IMR-90 (cell line): ENCODE data around the gene ADGRG6. TPM values are rescaled to one million over a fixed set of nuclear protein-coding genes. Genes with fewer than 3 reads are reported as not detected.

Source experiments
- ATAC-seq: fragments of 200-7000 bp; cut with Tn5 transposase; 2 replicates; pipeline ENCODE4 v1.9.1; 2020; ENCODE audit warnings: low read depth, mild to moderate bottlenecking, moderate library complexity
- BruUV-seq: library from RNA; stranded (reverse); fragments of 400-500 nt; replicated peaks from 2 replicates; lab custom pipeline; 2021; lab: Mats Ljungman, UMichigan
- CTCF ChIA-PET: fragments of 300-600 bp; formaldehyde crosslinking; extraction: SDS; loops from one replicate; lab custom pipeline; 2021; ENCODE audit warnings: antibody characterized with exemption; lab: Yijun Ruan, JAX
- POLR2A ChIA-PET: fragments of 300-600 bp; sonication (Branson Sonifier 250); formaldehyde crosslinking; loops from one replicate; lab custom pipeline; 2022; ENCODE audit warnings: antibody characterized with exemption; ENCODE audit not compliant: unreplicated experiment; lab: Charles Lee
- DNase-seq: peaks from one replicate; pipeline ENCODE4 v3.0.0; 2013
- H2AFZ ChIP-seq: replicated peaks from 2 replicates; pipeline ENCODE3; 2013; ENCODE audit warnings: low read length, mild to moderate bottlenecking; ENCODE audit not compliant: poor library complexity
- H2AK5ac ChIP-seq: 2 replicates; pipeline ENCODE4 v1.6.1; 2013; ENCODE audit warnings: low read depth, low read length, inconsistent platforms
- H2AK9ac ChIP-seq: replicated peaks from 2 replicates; pipeline ENCODE3; 2013; ENCODE audit warnings: mild to moderate bottlenecking, low read depth, low read length, moderate library complexity; ENCODE audit not compliant: poor library complexity
- H2BK120ac ChIP-seq: 2 replicates; pipeline ENCODE4 v1.6.1; 2013; ENCODE audit warnings: low read depth, low read length, inconsistent platforms
- H2BK15ac ChIP-seq: 3 replicates; pipeline ENCODE4 v1.6.1; 2013; ENCODE audit warnings: low read depth, low read length, inconsistent platforms
- H2BK20ac ChIP-seq: 2 replicates; pipeline ENCODE4 v1.6.1; 2013; ENCODE audit warnings: low read depth, mild to moderate bottlenecking, inconsistent platforms, low read length, moderate library complexity
- H2BK5ac ChIP-seq: 2 replicates; pipeline ENCODE4 v1.6.1; 2013; ENCODE audit warnings: mild to moderate bottlenecking, low read depth, low read length, inconsistent platforms; ENCODE audit not compliant: poor library complexity, severe bottlenecking
- H3K14ac ChIP-seq: replicated peaks from 2 replicates; pipeline ENCODE4 v1.6.1; 2013; ENCODE audit warnings: low read depth, low read length, inconsistent platforms
- H3K18ac ChIP-seq: 2 replicates; pipeline ENCODE4 v1.6.1; 2013; ENCODE audit warnings: low read depth, low read length, control low read depth
- H3K23ac ChIP-seq: 2 replicates; pipeline ENCODE4 v1.6.1; 2013; ENCODE audit warnings: low read depth, low read length, inconsistent platforms
- H3K27ac ChIP-seq: 2 replicates; pipeline ENCODE4 v1.5.1; 2013; ENCODE audit warnings: mild to moderate bottlenecking, control low read depth, low read length; ENCODE audit not compliant: insufficient read depth
- H3K27me3 ChIP-seq: 2 replicates; pipeline ENCODE4 v1.6.1; 2013; ENCODE audit warnings: low read length; ENCODE audit not compliant: control insufficient read depth, insufficient read depth
- H3K36me3 ChIP-seq: 2 replicates; pipeline ENCODE4 v1.6.1; 2013; ENCODE audit warnings: low read length, mixed read lengths; ENCODE audit not compliant: control insufficient read depth, insufficient read depth
- H3K4ac ChIP-seq: 2 replicates; pipeline ENCODE4 v1.6.1; 2013; ENCODE audit warnings: low read depth, low read length, inconsistent platforms
- H3K4me1 ChIP-seq: 2 replicates; pipeline ENCODE4 v1.6.1; 2013; ENCODE audit warnings: low read length, mixed read lengths; ENCODE audit not compliant: control insufficient read depth, insufficient read depth
- H3K4me2 ChIP-seq: 2 replicates; pipeline ENCODE4 v1.6.1; 2013; ENCODE audit warnings: low read depth, mild to moderate bottlenecking, control low read depth, low read length, moderate library complexity
- H3K4me3 ChIP-seq: 2 replicates; pipeline ENCODE4 v1.5.1; 2013; ENCODE audit warnings: low read depth, mild to moderate bottlenecking, control low read depth, low read length, moderate library complexity; ENCODE audit not compliant: insufficient read depth
- H3K56ac ChIP-seq: 2 replicates; pipeline ENCODE4 v1.6.1; 2013; ENCODE audit warnings: low read length, inconsistent platforms; ENCODE audit not compliant: insufficient read depth; ENCODE audit errors: extremely low read depth
- H3K79me1 ChIP-seq, 2 experiments: 2 replicates each; pipeline ENCODE4 v1.6.1; 2013; ENCODE audit warnings: low read length in 2 of 2, inconsistent platforms in 1 of 2, low read depth in 1 of 2
- H3K9ac ChIP-seq: 2 replicates; pipeline ENCODE4 v1.6.1; 2013; ENCODE audit warnings: low read depth, low read length, control low read depth
- H3K9me1 ChIP-seq: 2 replicates; pipeline ENCODE4 v1.6.1; 2013; ENCODE audit warnings: low read length, inconsistent platforms; ENCODE audit not compliant: insufficient read depth
- H3K9me3 ChIP-seq: 2 replicates; pipeline ENCODE4 v1.6.1; 2013; ENCODE audit warnings: low read length; ENCODE audit not compliant: control insufficient read depth, insufficient read depth
- H4K20me1 ChIP-seq: 2 replicates; pipeline ENCODE4 v1.6.1; 2013; ENCODE audit warnings: low read length, inconsistent platforms; ENCODE audit not compliant: insufficient read depth
- H4K5ac ChIP-seq: 2 replicates; pipeline ENCODE4 v1.6.1; 2013; ENCODE audit warnings: mild to moderate bottlenecking, low read depth, low read length, control low read depth
- H4K8ac ChIP-seq, 2 experiments: 2 replicates each; pipeline ENCODE4 v1.6.1; 2013; ENCODE audit warnings: low read depth in 2 of 2, low read length in 2 of 2, control low read depth in 1 of 2, inconsistent platforms in 1 of 2
- H4K91ac ChIP-seq: 2 replicates; pipeline ENCODE4 v1.6.1; 2013; ENCODE audit warnings: low read depth, low read length, inconsistent platforms; ENCODE audit not compliant: insufficient read depth
- FOS ChIP-seq: fragments of 150-350 bp; IDR thresholded peaks from 2 replicates; pipeline ENCODE4 v1.6.1; 2016; ENCODE audit warnings: low read depth, low read length
- WGBS, 2 experiments: methylation state at CpG; one replicate each; pipeline versions ENCODE4 v1.1.5 to v1.1.7; 2013; ENCODE audit warnings: missing lambda C conversion rate in 2 of 2; ENCODE audit not compliant: insufficient read length in 1 of 2; ENCODE audit errors: extremely low coverage in 2 of 2; 5-methylcytosine and 5-hydroxymethylcytosine counted together
- dilution Hi-C: fragments of 300-500 bp; cut with HindIII; formaldehyde crosslinking; loops from one replicate; pipeline ENCODE4 v1.14.3; 2018; ENCODE audit warnings: low sequenced_read_pairs; ENCODE audit not compliant: unreplicated experiment
- in situ Hi-C: fragments of 300-500 bp; cut with MboI; formaldehyde crosslinking; loops from 3 replicates; pipeline ENCODE4 v1.14.3; 2019; ENCODE audit warnings: low sequenced_read_pairs, inconsistent platforms, mixed read lengths
- intact Hi-C: fragments of 100-400 bp; cut with micrococcal nuclease; formaldehyde crosslinking; loops from 2 replicates; pipeline ENCODE4 v1.10.0; 2022
- polyA plus RNA-seq, 3 experiments: library from polyadenylated mRNA; depleted of rRNA; stranded (reverse); fragments of >200 nt; gene quantifications; 2 replicates each; pipeline ENCODE4 v1.2.3, GENCODE V29; 2012; ENCODE audit warnings: low replicate concordance in 1 of 3
- total RNA-seq: library from RNA; depleted of rRNA; stranded (reverse); fragments of >200 nt; gene quantifications from 2 replicates; pipeline ENCODE4 v1.2.3, GENCODE V29; 2012

Gene ADGRG6
- total and polyA plus RNA-seq, 2 of the 4 experiments (the other 2 are of a cell fraction) = 10.0 to 20.3 TPM

DNA sequence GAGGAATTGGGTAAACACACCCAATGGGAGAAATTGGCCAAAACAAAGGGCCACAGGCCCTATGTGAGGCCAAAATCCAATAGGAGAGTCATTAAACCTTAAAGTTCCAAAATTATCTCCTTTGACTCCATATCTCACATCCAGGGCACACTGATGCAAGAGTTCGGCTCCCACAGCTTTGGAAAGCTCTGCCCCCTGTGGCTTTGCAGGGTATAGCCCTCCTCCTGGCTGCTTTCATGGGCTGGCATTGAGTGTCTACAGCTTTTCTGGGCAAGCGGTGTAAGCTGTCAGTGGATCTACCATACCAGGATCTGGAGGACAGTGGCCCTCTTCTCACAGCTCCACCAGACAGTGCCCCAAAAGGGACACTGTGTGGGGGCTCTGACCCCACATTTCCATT lies 160.5 kb downstream of the ADGRG6 start:
- Histone ChIP-seq H3K4me2 (no peak overlapping the region), H3K9me1 (no peaks in the 10 kb centered on the region), H3K27me3 (no peaks in the 10 kb centered on the region), H3K56ac (no peak overlapping the region), H2AK5ac (no peak overlapping the region), H3K23ac (no peak overlapping the region), H4K91ac (no peak overlapping the region), H3K4me3 (no peak overlapping the region), H3K79me1 (no peaks in the 10 kb centered on the region), H2BK120ac (no peak overlapping the region), H3K27ac (no peak overlapping the region), H3K14ac (no peak overlapping the region), H4K5ac (no peak overlapping the region), H3K9me3 (no peaks in the 10 kb centered on the region), H2AFZ (no peak overlapping the region), H3K4me1 (no peaks in the 10 kb centered on the region), H2AK9ac (no peak overlapping the region), H2BK20ac (no peak overlapping the region), H3K36me3 (no peaks in the 10 kb centered on the region), H2BK5ac (no peak overlapping the region), H4K20me1 (no peaks in the 10 kb centered on the region), H3K18ac (no peak overlapping the region), H3K9ac (no peak overlapping the region), H2BK15ac (no peak overlapping the region), H3K4ac (no peak overlapping the region), H4K8ac (no peak overlapping the region)
- intact Hi-C loops (no loop called here), dilution Hi-C loops (no loop called here), in situ Hi-C loops (no loop called here)
- no TSS peak for BruUV-seq
- TF ChIP-seq FOS = no peak
- CTCF ChIA-PET = interaction anchor here (0.6 kb wide), 1 partner anchor 25 kb away, joined by 4 read pairs; no protein-coding TSS in a partner anchor
- POLR2A ChIA-PET = no interaction called here
- WGBS, 2 experiments = no CpG with 5 or more reads among the region's 2 CpGs
- no peak for ATAC-seq
- DNase-seq = no peak
